Measurements from ENCODE around the gene PIGB.
"Not testable (repeated sequence)": the region's sequence is repeated elsewhere in the genome, so short reads cannot be mapped to it uniquely, and the experiment has no call there.

The PIGB gene

DNA sequence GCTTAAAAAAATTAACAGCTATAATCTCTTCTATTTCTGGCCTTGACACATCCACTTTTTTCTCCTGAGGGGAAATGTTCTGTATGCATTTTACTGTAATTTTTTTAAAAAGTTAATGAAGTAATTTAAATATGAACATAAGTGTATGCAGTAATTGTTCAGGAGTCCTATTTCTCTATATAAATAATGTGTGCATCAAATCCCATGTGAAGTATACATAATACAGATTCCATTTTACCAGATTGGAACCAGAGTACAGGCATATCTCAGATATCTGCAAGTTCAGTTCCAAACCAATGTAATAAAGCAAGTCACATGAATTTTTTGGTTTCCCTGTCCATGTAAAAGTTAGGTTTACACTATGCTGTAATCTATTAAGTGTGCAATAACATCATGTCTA lies 62.6 kb downstream of the PIGB start:
- no peak for DNase-seq (ENCODE audit: low read depth)

DNA sequence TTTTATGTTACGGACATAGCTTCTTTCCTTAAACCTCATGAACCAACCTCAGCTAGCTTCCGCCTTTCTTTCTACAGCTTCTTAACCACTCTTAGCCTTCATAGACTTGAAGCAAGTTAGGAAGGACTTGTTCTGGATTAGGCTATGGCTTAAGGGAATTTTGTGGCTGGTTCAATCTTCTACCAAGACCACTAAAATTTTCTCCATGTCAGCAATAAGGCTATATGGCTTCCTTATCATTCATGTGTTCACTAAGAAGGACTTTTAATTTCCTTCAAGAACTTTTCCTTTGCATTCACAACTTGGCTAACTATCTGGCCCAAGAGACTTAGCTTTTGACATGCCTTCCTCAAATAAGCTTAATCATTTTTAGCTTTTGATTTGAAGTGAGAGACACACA lies 64.7 kb downstream of the PIGB start:
- no peak for DNase-seq (ENCODE audit: low read depth)

DNA sequence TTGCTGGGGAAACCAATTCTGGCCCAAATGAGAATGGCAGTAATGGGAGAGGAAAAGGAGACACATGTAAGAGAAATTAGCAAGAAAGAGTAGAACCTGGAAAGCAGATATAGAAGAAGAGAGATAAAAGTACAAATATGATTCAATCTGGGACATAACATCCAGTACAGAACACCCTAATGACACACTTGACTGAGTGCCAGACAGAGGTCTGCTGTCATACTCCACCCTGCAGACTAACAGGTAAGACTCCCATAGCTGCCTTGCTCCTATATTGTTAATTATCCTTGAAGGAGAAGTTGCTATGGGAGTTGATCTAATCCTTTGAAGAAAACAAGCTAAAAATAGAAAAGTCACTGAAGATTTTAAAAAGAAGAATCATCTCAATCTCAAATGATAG lies 68.0 kb downstream of the PIGB start:
- DNase-seq (ENCODE audit: low read depth), result no peak

DNA sequence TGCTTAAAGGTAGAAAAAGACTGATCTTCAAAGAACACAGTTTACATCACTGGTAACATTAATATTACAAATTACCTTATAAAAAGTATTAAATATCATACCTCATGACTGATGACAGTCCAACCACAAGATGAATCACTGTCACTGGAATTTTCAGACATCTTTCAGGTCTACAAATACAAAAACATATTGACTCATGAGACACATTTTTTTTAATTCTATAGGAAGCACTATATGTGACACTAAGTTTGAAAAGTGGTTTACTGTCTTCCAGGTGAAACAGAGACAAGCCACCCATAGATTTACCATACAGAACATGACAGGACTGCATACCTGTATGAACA lies 70.2 kb downstream of the PIGB start:
- no peak for DNase-seq (ENCODE audit: low read depth)

DNA sequence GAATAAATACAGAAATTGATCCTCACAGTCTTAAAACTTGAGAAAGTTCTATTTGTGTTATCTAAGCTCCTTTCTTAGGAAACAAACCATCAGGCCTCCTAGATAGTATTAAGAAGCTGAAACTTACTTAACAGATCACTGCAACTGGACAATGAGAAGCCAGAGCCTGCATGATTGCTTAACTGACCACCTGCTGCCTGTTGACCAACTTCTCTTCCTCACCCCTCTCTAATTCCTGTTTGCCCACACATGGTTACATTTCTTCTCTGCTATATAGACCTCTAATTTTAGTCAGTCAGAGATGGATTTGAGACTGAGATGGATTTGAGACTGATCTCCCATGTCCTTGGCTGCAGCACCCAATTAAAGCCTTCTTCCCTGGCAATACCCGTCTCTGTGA lies 75.7 kb downstream of the PIGB start:
- no peak for DNase-seq (ENCODE audit: low read depth)

DNA sequence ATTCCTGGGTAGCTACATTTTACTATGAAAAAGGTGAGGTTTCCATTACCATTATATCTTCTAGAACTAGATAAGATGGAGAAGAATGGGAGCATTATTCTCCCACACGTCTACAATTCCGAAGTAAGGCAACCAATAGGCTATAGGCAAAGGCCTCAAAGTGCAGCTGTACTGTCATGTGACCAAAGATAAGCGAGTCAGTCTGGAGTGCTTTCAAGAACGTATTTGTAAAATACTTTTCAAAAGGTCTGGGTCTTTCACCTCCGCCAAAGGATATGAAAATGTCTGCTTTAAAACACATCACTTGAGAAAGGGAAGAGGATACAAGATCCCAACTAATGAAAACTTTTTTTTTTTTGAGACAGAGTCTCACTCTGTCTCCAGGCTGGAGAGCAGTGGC lies 79.2 kb downstream of the PIGB start:
- DNase-seq (ENCODE audit: low read depth), result no peak

DNA sequence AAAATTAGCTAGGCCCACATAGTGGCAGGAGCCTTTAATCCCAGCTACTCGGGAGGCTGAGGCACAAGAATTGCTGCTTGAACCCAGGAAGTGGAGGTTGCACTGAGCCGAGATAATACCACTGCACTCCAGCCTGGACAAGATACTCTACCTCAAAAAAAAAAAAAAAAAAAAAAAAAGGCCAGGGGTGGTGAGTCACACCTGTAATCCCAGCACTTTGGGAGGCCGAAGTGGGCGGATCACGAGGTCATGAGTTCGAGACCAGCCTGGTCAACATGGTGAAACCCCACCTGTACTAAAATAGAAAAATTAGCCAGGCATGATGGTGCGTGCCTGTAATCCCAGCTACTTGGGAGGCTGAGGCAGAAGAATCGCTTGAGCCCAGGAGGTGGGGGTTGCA lies 81.0 kb downstream of the PIGB start:
- DNase-seq (ENCODE audit: low read depth), result not testable (repeated sequence)

DNA sequence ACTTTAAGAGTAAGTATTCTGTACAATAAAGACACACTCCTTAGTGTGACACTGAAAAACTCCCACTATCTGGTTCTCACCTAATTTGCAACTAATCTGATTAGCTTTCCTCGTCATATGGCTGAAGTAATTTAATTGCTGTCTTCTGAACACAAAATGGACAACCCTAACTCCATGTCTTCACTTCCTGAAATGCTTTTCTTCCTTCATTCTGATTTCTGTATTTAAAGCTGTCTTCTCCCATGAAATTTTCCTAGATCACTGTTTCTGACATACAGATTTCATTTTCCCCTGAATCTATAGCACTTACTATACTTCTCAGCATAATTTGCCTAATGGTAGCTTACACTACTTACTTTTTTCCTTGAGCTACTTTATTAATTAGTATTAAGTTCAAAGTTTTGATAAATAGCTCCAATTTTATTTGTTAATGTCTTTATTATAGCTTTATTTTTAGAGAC lies 82.8 kb downstream of the PIGB start:
- no peak for DNase-seq (ENCODE audit: low read depth)

DNA sequence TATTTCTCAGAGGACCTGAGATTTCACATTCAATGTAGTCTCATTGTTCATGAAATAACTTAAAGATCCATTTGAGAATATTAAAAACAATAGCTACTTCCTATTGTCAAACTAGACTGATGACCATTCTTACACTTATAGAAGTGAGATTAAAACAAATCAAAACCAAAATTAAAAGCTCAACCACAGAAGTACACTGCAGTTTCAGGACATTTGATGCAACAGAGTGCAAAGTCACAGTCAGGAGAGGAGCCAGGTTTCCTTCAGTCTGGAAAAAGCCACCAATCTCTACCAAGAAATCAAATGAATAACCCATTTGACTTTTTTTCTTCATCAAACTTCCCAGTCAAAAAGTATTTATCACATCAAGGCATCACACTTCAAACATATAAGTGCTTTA lies 83.7 kb downstream of the PIGB start:
- no peak for DNase-seq (ENCODE audit: low read depth)

DNA sequence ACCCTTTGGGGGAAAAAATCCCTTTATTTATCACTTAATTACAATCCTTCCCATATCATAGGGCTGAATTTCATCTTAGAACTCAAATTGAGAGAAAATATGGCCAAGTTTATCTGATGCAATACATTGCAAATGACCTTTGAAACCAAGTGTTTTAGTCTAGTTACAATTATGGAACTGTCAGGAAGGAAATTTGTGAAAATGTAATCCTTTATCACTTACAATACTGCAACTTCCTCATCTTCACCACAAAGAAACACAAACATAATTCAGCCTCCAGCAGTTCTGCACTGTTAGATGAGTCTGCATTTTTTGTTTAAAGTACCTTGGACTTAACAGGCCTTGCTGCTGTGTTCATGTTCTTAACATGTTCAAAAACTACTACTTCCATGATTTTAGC lies 84.5 kb downstream of the PIGB start:
- no peak for DNase-seq (ENCODE audit: low read depth)
